ENCODE measurements around the gene MSH5. TPM values are rescaled to one million over a fixed set of nuclear protein-coding genes. Genes with fewer than 3 reads are reported as not detected.

Gene MSH5
- total and polyA plus RNA-seq, 2 of the 13 experiments (the other 11 are each of a cell fraction or from before 2014, with no cell fraction given) = 10.2 to 38.7 TPM

DNA sequence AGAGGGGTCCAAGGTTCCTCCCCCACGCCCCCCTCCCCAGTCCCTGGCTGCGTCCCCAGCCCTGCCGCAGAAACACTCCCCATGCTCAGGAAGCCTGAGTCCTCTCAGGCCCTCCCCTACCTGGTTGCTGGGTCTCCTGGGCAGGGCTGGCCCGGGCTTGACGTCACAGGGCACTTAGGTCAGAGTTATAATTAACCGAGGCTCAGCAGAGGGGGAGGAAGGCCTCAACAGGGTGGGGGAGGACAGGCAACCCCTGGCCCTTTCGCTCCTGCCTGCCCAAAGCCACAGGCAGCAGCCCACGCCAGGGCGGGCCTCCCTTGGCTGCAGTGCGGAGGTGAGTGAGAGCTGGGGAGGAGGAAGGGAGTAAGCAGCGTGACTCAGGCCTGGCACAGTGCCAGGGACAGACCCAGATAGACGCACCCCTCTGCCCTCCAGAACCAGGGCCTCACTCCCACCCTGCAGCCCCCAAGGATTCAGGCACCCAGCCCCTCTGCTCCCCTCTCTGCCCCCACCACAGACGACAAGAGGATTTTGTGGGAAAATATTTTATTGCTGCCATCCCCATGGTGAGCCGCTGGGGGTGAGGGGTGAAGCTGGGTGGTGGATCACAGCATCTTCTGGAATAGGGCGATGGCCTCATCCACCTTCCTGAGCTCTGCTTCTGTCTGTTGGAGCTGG is 37.3 kb downstream of the MSH5 start, which contains the start of gene VWA7 (continued):
- TF ChIP-seq, protein P1, sequence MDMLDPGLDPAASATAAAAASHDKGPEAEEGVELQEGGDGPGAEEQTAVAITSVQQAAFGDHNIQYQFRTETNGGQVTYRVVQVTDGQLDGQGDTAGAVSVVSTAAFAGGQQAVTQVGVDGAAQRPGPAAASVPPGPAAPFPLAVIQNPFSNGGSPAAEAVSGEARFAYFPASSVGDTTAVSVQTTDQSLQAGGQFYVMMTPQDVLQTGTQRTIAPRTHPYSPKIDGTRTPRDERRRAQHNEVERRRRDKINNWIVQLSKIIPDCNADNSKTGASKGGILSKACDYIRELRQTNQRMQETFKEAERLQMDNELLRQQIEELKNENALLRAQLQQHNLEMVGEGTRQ (IDR thresholded peaks at IDR 0.05; ENCODE audit: low read depth, low read length) = no peak
- TF ChIP-seq, protein P1 (CRISPR knock-in tag; IDR thresholded peaks at IDR 0.05; ENCODE audit: borderline replicate concordance) = no peak; the same call in 1 of the 2 replicates
- TF ChIP-seq ZSCAN31 (CRISPR knock-in tag; IDR thresholded peaks at IDR 0.05; ENCODE audit: low read depth) = peak; percentile 87
- TF ChIP-seq, protein P2, sequence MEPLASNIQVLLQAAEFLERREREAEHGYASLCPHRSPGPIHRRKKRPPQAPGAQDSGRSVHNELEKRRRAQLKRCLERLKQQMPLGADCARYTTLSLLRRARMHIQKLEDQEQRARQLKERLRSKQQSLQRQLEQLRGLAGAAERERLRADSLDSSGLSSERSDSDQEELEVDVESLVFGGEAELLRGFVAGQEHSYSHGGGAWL (CRISPR knock-in tag; IDR thresholded peaks at IDR 0.05) = peak; percentile 50; the same call in 1 of the 2 replicates
- TF ChIP-seq MAFF (IDR thresholded peaks at IDR 0.05; ENCODE audit: low read depth, low read length) = no peak
- TF ChIP-seq ATF7-NPFF (CRISPR knock-in tag; IDR thresholded peaks at IDR 0.05; ENCODE audit: low read depth) = peak; percentile 59; the same call in 1 of the 2 replicates
- peak; percentile 94 for TF ChIP-seq MEF2D (CRISPR knock-in tag; IDR thresholded peaks at IDR 0.05)
- TF ChIP-seq, protein P3, sequence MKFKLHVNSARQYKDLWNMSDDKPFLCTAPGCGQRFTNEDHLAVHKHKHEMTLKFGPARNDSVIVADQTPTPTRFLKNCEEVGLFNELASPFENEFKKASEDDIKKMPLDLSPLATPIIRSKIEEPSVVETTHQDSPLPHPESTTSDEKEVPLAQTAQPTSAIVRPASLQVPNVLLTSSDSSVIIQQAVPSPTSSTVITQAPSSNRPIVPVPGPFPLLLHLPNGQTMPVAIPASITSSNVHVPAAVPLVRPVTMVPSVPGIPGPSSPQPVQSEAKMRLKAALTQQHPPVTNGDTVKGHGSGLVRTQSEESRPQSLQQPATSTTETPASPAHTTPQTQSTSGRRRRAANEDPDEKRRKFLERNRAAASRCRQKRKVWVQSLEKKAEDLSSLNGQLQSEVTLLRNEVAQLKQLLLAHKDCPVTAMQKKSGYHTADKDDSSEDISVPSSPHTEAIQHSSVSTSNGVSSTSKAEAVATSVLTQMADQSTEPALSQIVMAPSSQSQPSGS (CRISPR knock-in tag; IDR thresholded peaks at IDR 0.05) = peak; percentile 86; the same call in 1 of the 2 replicates
- TF ChIP-seq, protein P4, sequence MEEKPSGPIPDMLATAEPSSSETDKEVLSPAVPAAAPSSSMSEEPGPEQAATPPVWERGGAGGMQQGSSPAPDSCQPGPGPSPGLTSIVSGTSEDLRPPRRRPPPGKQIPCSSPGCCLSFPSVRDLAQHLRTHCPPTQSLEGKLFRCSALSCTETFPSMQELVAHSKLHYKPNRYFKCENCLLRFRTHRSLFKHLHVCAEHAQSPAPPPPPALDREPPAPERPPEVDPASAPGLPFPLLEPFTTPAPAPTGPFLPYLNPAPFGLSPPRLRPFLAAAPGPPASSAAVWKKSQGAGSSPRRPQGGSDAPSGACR (CRISPR knock-in tag; IDR thresholded peaks at IDR 0.05) = peak; percentile 94
- TF ChIP-seq, protein P5, sequence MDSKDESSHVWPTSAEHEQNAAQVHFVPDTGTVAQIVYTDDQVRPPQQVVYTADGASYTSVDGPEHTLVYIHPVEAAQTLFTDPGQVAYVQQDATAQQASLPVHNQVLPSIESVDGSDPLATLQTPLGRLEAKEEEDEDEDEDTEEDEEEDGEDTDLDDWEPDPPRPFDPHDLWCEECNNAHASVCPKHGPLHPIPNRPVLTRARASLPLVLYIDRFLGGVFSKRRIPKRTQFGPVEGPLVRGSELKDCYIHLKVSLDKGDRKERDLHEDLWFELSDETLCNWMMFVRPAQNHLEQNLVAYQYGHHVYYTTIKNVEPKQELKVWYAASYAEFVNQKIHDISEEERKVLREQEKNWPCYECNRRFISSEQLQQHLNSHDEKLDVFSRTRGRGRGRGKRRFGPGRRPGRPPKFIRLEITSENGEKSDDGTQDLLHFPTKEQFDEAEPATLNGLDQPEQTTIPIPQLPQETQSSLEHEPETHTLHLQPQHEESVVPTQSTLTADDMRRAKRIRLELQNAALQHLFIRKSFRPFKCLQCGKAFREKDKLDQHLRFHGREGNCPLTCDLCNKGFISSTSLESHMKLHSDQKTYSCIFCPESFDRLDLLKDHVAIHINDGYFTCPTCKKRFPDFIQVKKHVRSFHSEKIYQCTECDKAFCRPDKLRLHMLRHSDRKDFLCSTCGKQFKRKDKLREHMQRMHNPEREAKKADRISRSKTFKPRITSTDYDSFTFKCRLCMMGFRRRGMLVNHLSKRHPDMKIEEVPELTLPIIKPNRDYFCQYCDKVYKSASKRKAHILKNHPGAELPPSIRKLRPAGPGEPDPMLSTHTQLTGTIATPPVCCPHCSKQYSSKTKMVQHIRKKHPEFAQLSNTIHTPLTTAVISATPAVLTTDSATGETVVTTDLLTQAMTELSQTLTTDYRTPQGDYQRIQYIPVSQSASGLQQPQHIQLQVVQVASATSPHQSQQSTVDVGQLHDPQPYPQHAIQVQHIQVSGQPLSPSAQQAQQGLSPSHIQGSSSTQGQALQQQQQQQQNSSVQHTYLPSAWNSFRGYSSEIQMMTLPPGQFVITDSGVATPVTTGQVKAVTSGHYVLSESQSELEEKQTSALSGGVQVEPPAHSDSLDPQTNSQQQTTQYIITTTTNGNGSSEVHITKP (CRISPR knock-in tag; IDR thresholded peaks at IDR 0.05; ENCODE audit: low read depth) = peak; percentile 94
- 0 out of 2 replicates have a peak, but pooled peaks have one; percentile 6 for TF ChIP-seq ZNF230 (CRISPR knock-in tag; IDR thresholded peaks at IDR 0.05)
- TF ChIP-seq CBX2 (IDR thresholded peaks at IDR 0.05; ENCODE audit: low read depth, low read length) = no peak
- TF ChIP-seq CBX2 (CRISPR knock-in tag; IDR thresholded peaks at IDR 0.05; ENCODE audit: low read depth) = no peak
- TF ChIP-seq, protein P6, sequence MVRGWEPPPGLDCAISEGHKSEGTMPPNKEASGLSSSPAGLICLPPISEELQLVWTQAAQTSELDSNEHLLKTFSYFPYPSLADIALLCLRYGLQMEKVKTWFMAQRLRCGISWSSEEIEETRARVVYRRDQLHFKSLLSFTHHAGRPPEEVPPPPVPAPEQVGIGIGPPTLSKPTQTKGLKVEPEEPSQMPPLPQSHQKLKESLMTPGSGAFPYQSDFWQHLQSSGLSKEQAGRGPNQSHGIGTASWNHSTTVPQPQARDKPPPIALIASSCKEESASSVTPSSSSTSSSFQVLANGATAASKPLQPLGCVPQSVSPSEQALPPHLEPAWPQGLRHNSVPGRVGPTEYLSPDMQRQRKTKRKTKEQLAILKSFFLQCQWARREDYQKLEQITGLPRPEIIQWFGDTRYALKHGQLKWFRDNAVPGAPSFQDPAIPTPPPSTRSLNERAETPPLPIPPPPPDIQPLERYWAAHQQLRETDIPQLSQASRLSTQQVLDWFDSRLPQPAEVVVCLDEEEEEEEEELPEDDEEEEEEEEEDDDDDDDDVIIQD (CRISPR knock-in tag; IDR thresholded peaks at IDR 0.05; ENCODE audit: low read depth) = peak; percentile 70; the same call in 1 of the 2 replicates
- TF ChIP-seq ZNF256 (CRISPR knock-in tag; conservative IDR thresholded peaks at IDR 0.05) = no peak
- TF ChIP-seq, protein P7, sequence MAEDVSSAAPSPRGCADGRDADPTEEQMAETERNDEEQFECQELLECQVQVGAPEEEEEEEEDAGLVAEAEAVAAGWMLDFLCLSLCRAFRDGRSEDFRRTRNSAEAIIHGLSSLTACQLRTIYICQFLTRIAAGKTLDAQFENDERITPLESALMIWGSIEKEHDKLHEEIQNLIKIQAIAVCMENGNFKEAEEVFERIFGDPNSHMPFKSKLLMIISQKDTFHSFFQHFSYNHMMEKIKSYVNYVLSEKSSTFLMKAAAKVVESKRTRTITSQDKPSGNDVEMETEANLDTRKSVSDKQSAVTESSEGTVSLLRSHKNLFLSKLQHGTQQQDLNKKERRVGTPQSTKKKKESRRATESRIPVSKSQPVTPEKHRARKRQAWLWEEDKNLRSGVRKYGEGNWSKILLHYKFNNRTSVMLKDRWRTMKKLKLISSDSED (CRISPR knock-in tag; IDR thresholded peaks at IDR 0.05) = no peak
- TF ChIP-seq PPARG (CRISPR knock-in tag; conservative IDR thresholded peaks at IDR 0.05) = peak; percentile 62

Data from HepG2 (cell line).